ENCODE data around the gene IL16.
"Not testable (repeated sequence)": the region's sequence is repeated elsewhere in the genome, so short reads cannot be mapped to it uniquely, and the experiment has no call there.

Gene IL16

GRCh38 chr15:81196576-81197254 is at the start of gene IL16:
IL16 (plus strand) TSS chr15:81196879; CDS start chr15:81225400, 28,521 bp downstream.
- no peak for DNase-seq

- DNase-seq = no peak
Measured at GRCh38 chr15:81151389-81151788, 45.3 kb upstream of the IL16 start.

- DNase-seq = no peak
Measured at GRCh38 chr15:81152339-81152738, 44.3 kb upstream of the IL16 start.

GRCh38 chr15:81152799-81153198 is 43.9 kb upstream of the IL16 start:
- DNase-seq = no peak

- no peak for DNase-seq
Measured at GRCh38 chr15:81155375-81156218, 41.1 kb upstream of the IL16 start.

GRCh38 chr15:81156324-81156723 is 40.4 kb upstream of the IL16 start:
- no peak for DNase-seq

- DNase-seq = no peak
Measured at GRCh38 chr15:81157195-81157938, 39.3 kb upstream of the IL16 start.

GRCh38 chr15:81157939-81158223 is 38.8 kb upstream of the IL16 start:
- DNase-seq = no peak

GRCh38 chr15:81158561-81158960 is 38.1 kb upstream of the IL16 start:
- not testable (repeated sequence) for DNase-seq

- peak; percentile 17 for DNase-seq
Measured at GRCh38 chr15:81160312-81161159, 36.1 kb upstream of the IL16 start.

- DNase-seq = no peak
Measured at GRCh38 chr15:81161160-81161673, 35.5 kb upstream of the IL16 start.

GRCh38 chr15:81161851-81162250 is 34.8 kb upstream of the IL16 start:
- DNase-seq = no peak

- DNase-seq = no peak
Measured at GRCh38 chr15:81163961-81164800, 32.5 kb upstream of the IL16 start.

- no peak for DNase-seq
Measured at GRCh38 chr15:81165535-81165934, 31.1 kb upstream of the IL16 start.

- no peak for DNase-seq
Measured at GRCh38 chr15:81166636-81167305, 29.9 kb upstream of the IL16 start.

GRCh38 chr15:81168131-81168526 is 28.6 kb upstream of the IL16 start:
- no peak for DNase-seq

- no peak for DNase-seq
Measured at GRCh38 chr15:81168644-81169043, 28.0 kb upstream of the IL16 start.

- peak; percentile 25 for DNase-seq
Measured at GRCh38 chr15:81170511-81170910, 26.2 kb upstream of the IL16 start.

GRCh38 chr15:81171286-81171685 is 25.4 kb upstream of the IL16 start:
- DNase-seq = no peak

GRCh38 chr15:81174125-81174791 is 22.4 kb upstream of the IL16 start:
- no peak for DNase-seq

Measured in DMS79 (cell line).